HepG2 (cell line): ENCODE data around the gene BAIAP2L2. TPM values are rescaled to one million over a fixed set of nuclear protein-coding genes. Genes with fewer than 3 reads are reported as not detected.

Experiments
- ATAC-seq: fragments of 200-7000 bp; cut with Tn5 transposase; 3 replicates; pipeline ENCODE4 v1.9.1; 2020; ENCODE audit warnings: mild to moderate bottlenecking, moderate library complexity
- BruUV-seq: library from RNA; stranded (reverse); fragments of 400-500 nt; replicated peaks from 2 replicates; lab custom pipeline; 2021; lab: Mats Ljungman, UMichigan
- CTCF ChIA-PET: fragments of 300-600 bp; formaldehyde crosslinking; extraction: SDS; loops from one replicate; lab custom pipeline; 2021; ENCODE audit warnings: low total read pairs, inconsistent platforms, low intra/inter-chr PET ratio; lab: Yijun Ruan, JAX
- POLR2A ChIA-PET: fragments of 350-600 bp; sonication (Branson Sonifier 250); formaldehyde crosslinking; loops from one replicate; lab custom pipeline; 2020; ENCODE audit warnings: antibody characterized with exemption, inconsistent platforms; lab: Yijun Ruan, JAX
- DNase-seq: peaks from one replicate; pipeline ENCODE4 v3.0.0-alpha.2; 2015; ENCODE audit warnings: low spot score
- FAIRE-seq: peaks from 3 replicates; lab custom pipeline; 2011; peaks lifted over from hg19 to GRCh38; lab: Jason Lieb, UNC
- H2AFZ ChIP-seq: one replicate; pipeline ENCODE4 v1.6.1; 2011; ENCODE audit warnings: low read length, inconsistent platforms
- H3K27ac ChIP-seq: fragments of 300-600 bp; 3 replicates; pipeline ENCODE4 v1.8.0; 2011; ENCODE audit warnings: mixed run types, mild to moderate bottlenecking, mixed read lengths, low read length, inconsistent platforms; ENCODE audit not compliant: insufficient read depth; ENCODE audit errors: extremely low read length
- H3K27me3 ChIP-seq, 2 experiments: fragments of 200-600 bp in 1 of 2; 2 replicates in 1 of 2; 3 replicates in 1 of 2; pipeline versions ENCODE4 v1.6.0 to v1.8.0; 2011; ENCODE audit warnings: low read length in 2 of 2, mild to moderate bottlenecking in 2 of 2, moderate library complexity in 2 of 2, inconsistent platforms in 1 of 2; ENCODE audit not compliant: insufficient read depth in 2 of 2, control insufficient read depth in 1 of 2
- H3K36me3 ChIP-seq, 2 experiments: fragments of 200-600 bp in 1 of 2; replicated peaks in 1 of 2; 2 replicates in 1 of 2; 3 replicates in 1 of 2; pipeline versions ENCODE4 v1.5.1 to v1.8.0; 2011; ENCODE audit warnings: low read length in 2 of 2, inconsistent platforms in 1 of 2; ENCODE audit not compliant: insufficient read depth in 2 of 2, control insufficient read depth in 1 of 2
- H3K4me1 ChIP-seq: 2 replicates; pipeline ENCODE4 v1.5.1; 2012; ENCODE audit warnings: low read length, inconsistent platforms; ENCODE audit not compliant: insufficient read depth
- H3K4me2 ChIP-seq: 2 replicates; pipeline ENCODE4 v1.6.0; 2011; ENCODE audit warnings: low read depth, low read length, inconsistent platforms
- H3K4me3 ChIP-seq, 3 experiments: fragments of 200-600 bp in 1 of 3; sonication (generic), shearing (Covaris generic) in 1 of 3; replicated peaks in 1 of 3; 2 replicates each; pipeline ENCODE4 v1.5.1; 2011 to 2016; ENCODE audit warnings: low read length in 3 of 3, inconsistent platforms in 2 of 3, low read depth in 2 of 3, mild to moderate bottlenecking in 2 of 3, control low read depth in 1 of 3, mixed read lengths in 1 of 3; ENCODE audit not compliant: insufficient read depth in 1 of 3
- H3K79me2 ChIP-seq: one replicate; pipeline ENCODE4 v1.6.1; 2011; ENCODE audit warnings: low read length, inconsistent platforms; ENCODE audit not compliant: insufficient read depth
- H3K9ac ChIP-seq: 2 replicates; pipeline ENCODE4 v1.6.0; 2011; ENCODE audit warnings: mild to moderate bottlenecking, low read depth, low read length, inconsistent platforms; ENCODE audit not compliant: insufficient read depth
- H3K9me3 ChIP-seq: 2 replicates; pipeline ENCODE4 v1.5.1; 2012; ENCODE audit warnings: mild to moderate bottlenecking, low read length
- H4K20me1 ChIP-seq: 2 replicates; pipeline ENCODE4 v1.6.0; 2011; ENCODE audit warnings: inconsistent platforms, mild to moderate bottlenecking, low read length, moderate library complexity; ENCODE audit not compliant: insufficient read depth
- AKAP8 ChIP-seq: sonication (generic); formaldehyde crosslinking; IDR thresholded peaks from 2 replicates; pipeline ENCODE4 v1.5.1; 2020; ENCODE audit warnings: mild to moderate bottlenecking, missing genetic modification reagents
- BATF2 ChIP-seq: sonication (generic); formaldehyde crosslinking; IDR thresholded peaks from 2 replicates; pipeline ENCODE4 v1.8.0; 2022; ENCODE audit warnings: mild to moderate bottlenecking, missing genetic modification reagents, moderate library complexity
- DR1 ChIP-seq: sonication (generic); formaldehyde crosslinking; IDR thresholded peaks from 2 replicates; pipeline ENCODE4 v1.8.0; 2021; ENCODE audit warnings: mild to moderate bottlenecking, missing genetic modification reagents, inconsistent platforms
- DZIP1 ChIP-seq: sonication (generic); formaldehyde crosslinking; IDR thresholded peaks from 2 replicates; pipeline ENCODE4 v1.5.0; 2020; ENCODE audit warnings: mild to moderate bottlenecking, missing genetic modification reagents
- GABPA ChIP-seq, 2 experiments: IDR thresholded peaks; 2 replicates each; pipeline ENCODE4 v1.6.1; 2011 to 2016; ENCODE audit warnings: low read depth in 2 of 2, low read length in 1 of 2, missing biosample characterization in 1 of 2, missing genetic modification characterization in 1 of 2
- HOXA7 ChIP-seq: sonication (generic); formaldehyde crosslinking; IDR thresholded peaks from 2 replicates; pipeline ENCODE4 v1.8.1; 2022; ENCODE audit warnings: mild to moderate bottlenecking, missing genetic modification reagents, moderate library complexity
- NFIC ChIP-seq: IDR thresholded peaks from 2 replicates; pipeline ENCODE4 v1.6.1; 2012; ENCODE audit warnings: mild to moderate bottlenecking, low read length, inconsistent platforms
- NR2F6 ChIP-seq, 2 experiments: IDR thresholded peaks; 2 replicates each; pipeline ENCODE4 v1.6.1; 2016; ENCODE audit warnings: antibody characterized with exemption in 1 of 2, mild to moderate bottlenecking in 1 of 2
- PHF8 ChIP-seq: sonication (generic); formaldehyde crosslinking; IDR thresholded peaks from 2 replicates; pipeline ENCODE4 v1.5.0; 2020; ENCODE audit warnings: missing genetic modification reagents
- PLRG1 ChIP-seq: fragments of 450-650 bp; conservative IDR thresholded peaks from 2 replicates; pipeline ENCODE4 v1.6.1; 2016
- SATB2 ChIP-seq: sonication (generic); formaldehyde crosslinking; IDR thresholded peaks from 2 replicates; pipeline ENCODE4 v1.5.0; 2020; ENCODE audit warnings: missing genetic modification reagents
- SKIL ChIP-seq: sonication (generic); formaldehyde crosslinking; IDR thresholded peaks from 2 replicates; pipeline ENCODE4 v1.8.0; 2022; ENCODE audit warnings: missing genetic modification reagents, mild to moderate bottlenecking, moderate library complexity, borderline replicate concordance
- SMAD9 ChIP-seq: sonication (generic); formaldehyde crosslinking; IDR thresholded peaks from 2 replicates; pipeline ENCODE4 v1.5.1; 2020; ENCODE audit warnings: mild to moderate bottlenecking, missing genetic modification reagents
- ZBTB25 ChIP-seq: IDR thresholded peaks from 2 replicates; pipeline ENCODE4 v1.6.1; 2018; ENCODE audit warnings: missing genetic modification reagents
- ZBTB42 ChIP-seq: sonication (generic); formaldehyde crosslinking; IDR thresholded peaks from 2 replicates; pipeline ENCODE4 v1.5.0; 2020; ENCODE audit warnings: mild to moderate bottlenecking, missing genetic modification reagents
- ZC3H13 ChIP-seq: sonication (generic); formaldehyde crosslinking; IDR thresholded peaks from 2 replicates; pipeline ENCODE4 v1.8.1; 2023; ENCODE audit warnings: mild to moderate bottlenecking, missing genetic modification reagents, moderate library complexity
- ZNF274 ChIP-seq: sonication (generic); formaldehyde crosslinking; IDR thresholded peaks from 2 replicates; pipeline ENCODE4 v1.5.1; 2020; ENCODE audit warnings: mild to moderate bottlenecking, missing genetic modification reagents
- ZNF296 ChIP-seq: sonication (generic); formaldehyde crosslinking; conservative IDR thresholded peaks from 2 replicates; pipeline ENCODE4 v1.5.0; 2020; ENCODE audit warnings: mild to moderate bottlenecking, missing genetic modification reagents
- ZNF331 ChIP-seq: sonication (generic); formaldehyde crosslinking; IDR thresholded peaks from 2 replicates; pipeline ENCODE4 v1.4.0; 2020; ENCODE audit warnings: missing genetic modification reagents
- ZNF746 ChIP-seq: sonication (generic); formaldehyde crosslinking; IDR thresholded peaks from 2 replicates; pipeline ENCODE4 v1.8.0; 2022; ENCODE audit warnings: mild to moderate bottlenecking, missing genetic modification reagents
- WGBS: methylation state at CpG from one replicate; pipeline ENCODE4 v1.1.6; 2017; ENCODE audit warnings: low lambda C conversion rate; 5-methylcytosine and 5-hydroxymethylcytosine counted together
- in situ Hi-C: cut with HindIII; loops from 2 replicates; pipeline ENCODE4 v1.10.0; 2017; ENCODE audit warnings: low pct_unique_long_range_greater_than_20kb; ENCODE audit not compliant: extremely low pct_ligation_motif_present
- intact Hi-C: fragments of 100-400 bp; cut with micrococcal nuclease; formaldehyde crosslinking; loops from one replicate; pipeline ENCODE4 v1.10.0; 2022; ENCODE audit not compliant: unreplicated experiment
- polyA plus RNA-seq, 8 experiments: library from polyadenylated mRNA; depleted of rRNA in 3 of 8; stranded (reverse) in 7 of 8; unstranded in 1 of 8; fragments of >200 nt; fragmentation: Illumina TruSeq in 4 of 8; extraction: Trizol in 4 of 8; gene quantifications; 2 replicates each; pipeline versions ENCODE4 v1.2.1 to v1.2.3, GENCODE V29; 2011 to 2016; ENCODE audit warnings: low read depth in 4 of 8, missing spikeins in 1 of 8, mixed read lengths in 1 of 8; ENCODE audit not compliant: insufficient read depth in 1 of 8
- total RNA-seq, 5 experiments: library from RNA; depleted of rRNA; stranded (reverse); fragments of >200 nt; fragmentation: Illumina TruSeq; extraction: Trizol; gene quantifications; 2 replicates each; pipeline ENCODE4 v1.2.3, GENCODE V29; 2016; ENCODE audit warnings: low read depth in 1 of 5

The BAIAP2L2 gene
- total and polyA plus RNA-seq, 2 of the 13 experiments (the other 11 are each of a cell fraction or from before 2014, with no cell fraction given) = 4.4 to 7.5 TPM

- CTCF ChIA-PET = no interaction called here
- H2AFZ ChIP-seq = no peak overlapping the region
- no peak overlapping the region for H3K27ac ChIP-seq
- POLR2A ChIA-PET = no interaction called here
- H3K27me3 ChIP-seq = no peaks in the 10 kb centered on the region
- no peak for ATAC-seq
- no peaks in the 10 kb centered on the region for H4K20me1 ChIP-seq
- H3K36me3 ChIP-seq = peaks cover 4 to 10% of the 10 kb centered on the region in 2 experiments; a peak in 4 of 5 replicates
- H3K4me1 ChIP-seq = no peaks in the 10 kb centered on the region
- in situ Hi-C loops (no loop called here), intact Hi-C loops (no loop called here)
- TF ChIP-seq ZC3H13 (CRISPR knock-in tag) (no peak), ZBTB25 (no peak), SATB2 (CRISPR knock-in tag) (no peak), HOXA7 (CRISPR knock-in tag) (no peak), AKAP8 (no peak), ZNF746 (no peak), DR1 (CRISPR knock-in tag) (no peak), BATF2 (no peak), ZNF296 (CRISPR knock-in tag) (no peak), SMAD9 (CRISPR knock-in tag) (no peak), DZIP1 (no peak), GABPA (IDR thresholded peaks at IDR 0.05; ENCODE audit: low read depth, low read length) (no peak), GABPA (CRISPR knock-in tag; IDR thresholded peaks at IDR 0.05; ENCODE audit: low read depth) (no peak), PHF8 (CRISPR knock-in tag) (no peak), SKIL (no peak), ZBTB42 (CRISPR knock-in tag) (no peak), NFIC (no peak), ZNF274 (CRISPR knock-in tag) (no peak), NR2F6 (IDR thresholded peaks at IDR 0.05) (no peak), NR2F6 (CRISPR knock-in tag; IDR thresholded peaks at IDR 0.05) (no peak), PLRG1 (no peak), ZNF331 (CRISPR knock-in tag) (no peak)
- no peak overlapping the region for H3K9ac ChIP-seq
- H3K4me2 ChIP-seq = no peak overlapping the region
- BruUV-seq = no TSS peak
- WGBS = 75% methylated on average over 4 of the region's 14 CpGs
- FAIRE-seq = no peak
- H3K9me3 ChIP-seq = no peaks in the 10 kb centered on the region
- no peak overlapping the region for H3K4me3 ChIP-seq
- H3K79me2 ChIP-seq = no peaks in the 10 kb centered on the region
- no peak for DNase-seq
These were observed 32.9 kb downstream of the BAIAP2L2 start for GRCh38 chr22:38077595-38077994.
